Mesenchymal stem cell (in vitro differentiated cells and primary cell): Measurements from ENCODE around the gene PNPT1.

Experiments
- DNase-seq: peaks from one replicate; pipeline ENCODE4 v3.0.0-alpha.2; 2013
- H2AFZ ChIP-seq: one replicate; pipeline ENCODE4 v1.6.1; 2013; ENCODE audit warnings: low read depth, mild to moderate bottlenecking, control low read depth, inconsistent platforms, low read length, moderate library complexity
- H2AK5ac ChIP-seq: 2 replicates; pipeline ENCODE4 v1.6.1; 2013; ENCODE audit warnings: low read length, moderate library complexity, mild to moderate bottlenecking, inconsistent platforms; ENCODE audit not compliant: severe bottlenecking
- H2BK120ac ChIP-seq: one replicate; pipeline ENCODE4 v1.6.1; 2013; ENCODE audit warnings: low read depth, mild to moderate bottlenecking, inconsistent platforms, low read length, moderate library complexity
- H2BK12ac ChIP-seq, 2 experiments: one replicate each; pipeline ENCODE4 v1.6.1; 2013; ENCODE audit warnings: inconsistent platforms in 2 of 2, low read length in 2 of 2, mild to moderate bottlenecking in 2 of 2, moderate library complexity in 2 of 2, control low read depth in 1 of 2
- H2BK15ac ChIP-seq: one replicate; pipeline ENCODE4 v1.6.1; 2013; ENCODE audit warnings: mild to moderate bottlenecking, low read depth, inconsistent platforms; ENCODE audit not compliant: poor library complexity, severe bottlenecking
- H2BK5ac ChIP-seq: 2 replicates; pipeline ENCODE4 v1.6.1; 2013; ENCODE audit warnings: low read depth, mild to moderate bottlenecking, low read length, control low read depth, inconsistent platforms; ENCODE audit not compliant: poor library complexity, severe bottlenecking
- H3K14ac ChIP-seq, 2 experiments: one replicate each; pipeline ENCODE4 v1.6.1; 2013; ENCODE audit warnings: inconsistent platforms in 2 of 2, low read length in 2 of 2, control low read depth in 1 of 2, mild to moderate bottlenecking in 1 of 2, moderate library complexity in 1 of 2
- H3K18ac ChIP-seq, 2 experiments: one replicate each; pipeline ENCODE4 v1.6.1; 2013; ENCODE audit warnings: inconsistent platforms in 2 of 2, low read length in 2 of 2, control low read depth in 1 of 2, low read depth in 1 of 2, mild to moderate bottlenecking in 1 of 2
- H3K23ac ChIP-seq, 2 experiments: one replicate each; pipeline ENCODE4 v1.6.1; 2013; ENCODE audit warnings: inconsistent platforms in 2 of 2, low read length in 2 of 2, mild to moderate bottlenecking in 2 of 2, moderate library complexity in 2 of 2, control low read depth in 1 of 2
- H3K27ac ChIP-seq: 2 replicates; pipeline ENCODE4 v1.5.1; 2013; ENCODE audit warnings: mild to moderate bottlenecking, moderate library complexity, low read length, control low read depth, inconsistent platforms; ENCODE audit not compliant: poor library complexity, severe bottlenecking
- H3K27me3 ChIP-seq, 2 experiments: 2 replicates each; pipeline versions ENCODE4 v1.6.1 to v1.7.0; 2013; ENCODE audit warnings: low read length in 2 of 2, mild to moderate bottlenecking in 2 of 2, moderate library complexity in 2 of 2, control low read depth in 1 of 2, inconsistent platforms in 1 of 2; ENCODE audit not compliant: control insufficient read depth in 1 of 2, insufficient read depth in 1 of 2
- H3K36me3 ChIP-seq, 2 experiments: 2 replicates each; pipeline versions ENCODE4 v1.6.1 to v1.7.0; 2013; ENCODE audit warnings: low read length in 2 of 2, control low read depth in 1 of 2, inconsistent platforms in 1 of 2, low read depth in 1 of 2, mild to moderate bottlenecking in 1 of 2; ENCODE audit not compliant: insufficient read depth in 2 of 2, control insufficient read depth in 1 of 2
- H3K4ac ChIP-seq, 2 experiments: one replicate each; pipeline ENCODE4 v1.6.1; 2013; ENCODE audit warnings: inconsistent platforms in 2 of 2, low read length in 2 of 2, mild to moderate bottlenecking in 2 of 2, moderate library complexity in 2 of 2, control low read depth in 1 of 2, low read depth in 1 of 2
- H3K4me1 ChIP-seq: 2 replicates; pipeline ENCODE4 v1.6.1; 2013; ENCODE audit warnings: low read depth, low read length, control low read depth; ENCODE audit not compliant: control insufficient read depth, insufficient read depth
- H3K4me2 ChIP-seq: 2 replicates; pipeline ENCODE4 v1.6.1; 2013; ENCODE audit warnings: low read length, mild to moderate bottlenecking, inconsistent platforms; ENCODE audit not compliant: poor library complexity, severe bottlenecking
- H3K4me3 ChIP-seq, 2 experiments: 2 replicates each; pipeline versions ENCODE4 v1.5.1 to v1.7.0; 2013; ENCODE audit warnings: low read length in 2 of 2, mild to moderate bottlenecking in 2 of 2, control low read depth in 1 of 2, low read depth in 1 of 2; ENCODE audit not compliant: insufficient read depth in 1 of 2
- H3K79me1 ChIP-seq: replicated peaks from 2 replicates; pipeline ENCODE4 v1.6.1; 2013; ENCODE audit warnings: mild to moderate bottlenecking, control low read depth, low read length, inconsistent platforms; ENCODE audit not compliant: poor library complexity, severe bottlenecking
- H3K9ac ChIP-seq: 2 replicates; pipeline ENCODE4 v1.7.0; 2013; ENCODE audit warnings: mild to moderate bottlenecking, low read length, moderate library complexity
- H3K9me3 ChIP-seq: 2 replicates; pipeline ENCODE4 v1.7.0; 2013; ENCODE audit warnings: mild to moderate bottlenecking, low read length; ENCODE audit not compliant: control insufficient read depth
- H4K8ac ChIP-seq: one replicate; pipeline ENCODE4 v1.6.1; 2013; ENCODE audit warnings: inconsistent platforms, mild to moderate bottlenecking, low read length, moderate library complexity
- H4K91ac ChIP-seq: one replicate; pipeline ENCODE4 v1.6.1; 2013; ENCODE audit warnings: mild to moderate bottlenecking, low read length, inconsistent platforms
- WGBS: methylation state at CpG from one replicate; pipeline ENCODE4 v1.1.7; 2013; ENCODE audit warnings: mixed read lengths; 5-methylcytosine and 5-hydroxymethylcytosine counted together

PNPT1 gene

DNA sequence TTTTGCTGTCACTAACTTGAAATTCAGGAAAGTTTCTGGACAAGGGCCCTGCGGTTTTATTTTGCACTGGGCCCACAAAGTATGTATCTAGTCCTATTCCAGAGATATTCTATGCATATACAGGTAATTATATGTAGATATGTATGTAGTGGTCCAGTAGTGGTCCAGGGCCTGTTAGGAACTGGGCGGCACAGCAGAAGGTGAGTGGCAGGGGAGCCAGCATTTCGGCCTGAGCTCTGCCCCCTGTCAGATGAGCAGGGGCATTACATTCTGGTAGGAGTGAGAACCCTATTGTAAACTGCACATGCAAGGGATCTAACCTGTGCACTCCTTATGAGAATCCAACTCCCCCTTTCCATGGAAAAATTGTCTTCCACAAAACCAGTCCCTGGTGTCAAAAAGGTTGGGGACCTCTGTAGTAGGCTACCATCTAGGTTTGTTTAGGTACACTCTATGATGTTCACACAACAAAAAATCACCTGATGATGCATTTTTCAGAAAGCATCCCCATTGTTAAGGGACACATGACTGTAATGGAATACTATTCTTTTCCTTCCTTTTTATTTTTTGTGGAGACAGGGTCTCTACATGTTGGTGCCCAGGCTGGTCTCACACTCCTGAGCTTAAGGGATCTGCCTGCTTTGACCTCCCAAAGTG, 73.4 kb downstream of the PNPT1 start:
- WGBS: 88% methylated on average over 1 of the region's 3 CpGs
- H3K9me3 ChIP-seq: no peaks in the 10 kb centered on the region
- H3K4me1 ChIP-seq: peaks cover 14% of the 10 kb centered on the region
- no peak overlapping the region for H3K18ac ChIP-seq
- H3K36me3 ChIP-seq: peaks cover 8 to 13% of the 10 kb centered on the region in 2 experiments
- DNase-seq: peak; percentile 24
- H2AK5ac ChIP-seq: no peak overlapping the region
- H4K91ac ChIP-seq: no peak overlapping the region
- no peak overlapping the region for H3K23ac ChIP-seq
- peak overlapping the region; percentile 11 for H3K9ac ChIP-seq
- H2BK120ac ChIP-seq: no peak overlapping the region
- no peak overlapping the region for H3K4me2 ChIP-seq
- H3K4ac ChIP-seq: no peak overlapping the region
- H2BK5ac ChIP-seq: no peak overlapping the region
- H3K27ac ChIP-seq: no peak overlapping the region
- H4K8ac ChIP-seq: no peak overlapping the region
- peaks cover 28% of the 10 kb centered on the region for H3K79me1 ChIP-seq
- H2AFZ ChIP-seq: no peak overlapping the region
- peak overlapping the region in 1 of 2 experiments; percentile 49 for H3K4me3 ChIP-seq
- H2BK12ac ChIP-seq: no peak overlapping the region
- H3K14ac ChIP-seq: no peak overlapping the region
- H2BK15ac ChIP-seq: no peak overlapping the region
- H3K27me3 ChIP-seq: no peaks in the 10 kb centered on the region

DNA sequence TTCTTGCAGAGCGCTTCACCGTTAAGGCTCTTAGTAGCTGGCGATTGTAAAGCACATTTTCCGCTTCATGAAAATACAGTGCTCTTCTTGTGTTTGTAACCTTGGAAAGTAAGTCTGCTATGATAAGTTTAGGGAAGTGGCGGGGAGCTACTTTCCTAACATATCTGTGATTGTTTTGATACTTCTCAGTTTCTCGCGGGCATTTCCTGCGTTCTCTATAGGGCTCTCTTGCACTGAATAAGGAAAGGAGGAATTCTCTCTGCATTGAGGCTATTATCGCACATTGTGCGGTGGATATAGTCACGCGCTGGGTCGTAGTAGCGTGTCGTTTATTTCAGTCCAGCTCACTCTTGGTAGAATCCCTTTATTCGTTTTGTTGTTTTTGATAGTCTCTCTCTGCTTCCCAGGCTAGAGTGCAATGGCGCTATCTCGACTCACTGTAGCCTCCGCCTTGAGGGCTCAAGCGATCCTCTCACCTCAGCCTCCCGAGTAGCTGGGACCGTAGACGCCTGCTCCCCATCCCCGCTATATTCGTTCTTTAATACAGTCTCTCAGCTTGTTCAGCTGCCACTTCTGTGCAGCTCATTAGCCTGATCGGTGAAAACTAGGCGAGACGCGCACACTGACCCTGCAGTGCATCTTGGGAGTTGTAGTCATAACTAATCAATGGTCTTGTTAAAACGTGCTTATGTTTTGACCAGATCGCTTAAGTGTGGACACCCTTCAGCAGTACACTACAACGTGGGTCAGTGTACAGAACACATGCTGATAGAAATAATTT, 75.2 kb downstream of the PNPT1 start:
- Histone ChIP-seq H3K4me2 (peak overlapping the region; percentile 16), H2BK120ac (no peak overlapping the region), H3K4me3 (peak overlapping the region; percentile 68 to 98), H2BK12ac (no peak overlapping the region), H3K18ac (peak overlapping the region in 1 of 2 experiments; percentile 38), H2BK15ac (no peak overlapping the region), H3K9me3 (no peaks in the 10 kb centered on the region), H3K14ac (no peak overlapping the region), H3K23ac (no peak overlapping the region), H3K4ac (peak overlapping the region in 1 of 2 experiments; percentile 53), H3K27ac (peak overlapping the region; percentile 89), H2AFZ (no peak overlapping the region), H3K36me3 (peaks cover 7 to 29% of the 10 kb centered on the region in 2 experiments), H3K79me1 (peaks cover 22% of the 10 kb centered on the region), H4K91ac (no peak overlapping the region), H3K4me1 (peaks cover 14% of the 10 kb centered on the region), H2AK5ac (no peak overlapping the region), H3K27me3 (no peaks in the 10 kb centered on the region), H4K8ac (no peak overlapping the region), H3K9ac (peak overlapping the region; percentile 99), H2BK5ac (peak overlapping the region; percentile 63)
- DNase-seq: peak; percentile 70
- WGBS: under 1% methylated on average over 29 of the region's 32 CpGs

DNA sequence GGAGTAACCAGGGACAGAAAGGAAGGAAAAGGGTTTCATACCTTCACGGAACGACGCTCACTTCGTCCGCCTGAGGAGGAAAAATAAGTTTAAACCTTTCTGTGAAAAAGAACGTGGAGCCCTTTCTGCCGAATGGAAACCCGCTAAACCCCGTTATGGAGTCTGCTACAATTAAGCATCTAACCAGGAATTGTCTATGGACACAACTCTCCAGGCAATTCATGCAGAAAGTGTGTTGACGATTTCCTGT, 75.7 kb downstream of the PNPT1 start:
- Histone ChIP-seq H3K27ac (peak overlapping the region; percentile 89), H2AK5ac (no peak overlapping the region), H2AFZ (no peak overlapping the region), H3K23ac (no peak overlapping the region), H3K4ac (peak overlapping the region in 1 of 2 experiments; percentile 53), H3K9ac (peak overlapping the region; percentile 99), H2BK12ac (no peak overlapping the region), H4K91ac (no peak overlapping the region), H3K18ac (peak overlapping the region in 1 of 2 experiments; percentile 38), H3K4me2 (peak overlapping the region; percentile 16), H2BK5ac (peak overlapping the region; percentile 63), H3K4me3 (peak overlapping the region; percentile 58 to 98), H2BK15ac (no peak overlapping the region), H3K14ac (no peak overlapping the region), H4K8ac (no peak overlapping the region), H3K79me1 (peaks cover 20% of the 10 kb centered on the region), H3K36me3 (peaks cover 7 to 34% of the 10 kb centered on the region in 2 experiments), H3K27me3 (no peaks in the 10 kb centered on the region), H3K9me3 (no peaks in the 10 kb centered on the region), H2BK120ac (no peak overlapping the region), H3K4me1 (peaks cover 14% of the 10 kb centered on the region)
- WGBS: under 1% methylated on average over 10 of the region's 10 CpGs
- DNase-seq: no peak
